Chondrocyte (in vitro differentiated cells): ENCODE data around the gene PLEKHA6. TPM values are rescaled to one million over a fixed set of nuclear protein-coding genes. Genes with fewer than 3 reads are reported as not detected.
"Not testable (repeated sequence)": the region's sequence is repeated elsewhere in the genome, so short reads cannot be mapped to it uniquely, and the experiment has no call there.

Experiments
- DNase-seq: peaks from one replicate; pipeline ENCODE4 v3.0.0; 2021; ENCODE audit warnings: mixed read lengths, low spot score
- H3K27ac Mint-ChIP-seq: one replicate; pipeline ENCODE4 v1.8.0; 2021; ENCODE audit warnings: mild to moderate bottlenecking, moderate library complexity, mixed read lengths; ENCODE audit not compliant: unreplicated experiment
- H3K27me3 Mint-ChIP-seq: 2 replicates; pipeline ENCODE4 v1.8.0; 2021; ENCODE audit warnings: low read depth, mixed read lengths
- H3K36me3 Mint-ChIP-seq: 2 replicates; pipeline ENCODE4 v1.8.0; 2021; ENCODE audit warnings: low read depth, mixed read lengths
- H3K4me1 Mint-ChIP-seq: 2 replicates; pipeline ENCODE4 v1.8.0; 2021; ENCODE audit warnings: low read depth, mild to moderate bottlenecking, mixed read lengths
- H3K4me3 Mint-ChIP-seq: one replicate; pipeline ENCODE4 v1.8.0; 2021; ENCODE audit warnings: mild to moderate bottlenecking, moderate library complexity, mixed read lengths; ENCODE audit not compliant: unreplicated experiment
- H3K9me3 Mint-ChIP-seq: 2 replicates; pipeline ENCODE4 v1.8.0; 2021; ENCODE audit warnings: low read depth, mixed read lengths
- CTCF ChIP-seq: fragments of 200-600 bp; sonication (generic); IDR thresholded peaks from 2 replicates; pipeline ENCODE4 v1.5.0; 2021; ENCODE audit warnings: antibody characterized with exemption, mild to moderate bottlenecking, moderate library complexity
- total RNA-seq: library from RNA; stranded (reverse); gene quantifications from 3 replicates; pipeline ENCODE4 v1.2.1, GENCODE V29; 2021

Gene PLEKHA6
- total RNA-seq, 1 donor from 2014 or later, result 0.15 TPM

GRCh38 chr1:204331847-204332487 is 27.8 kb downstream of the PLEKHA6 start:
- TF ChIP-seq CTCF, result no peak
- Mint-ChIP-seq H3K36me3 (peaks cover 2% of the 10 kb centered on the region), H3K27me3 (no peaks in the 10 kb centered on the region), H3K4me1 (peaks cover 8% of the 10 kb centered on the region), H3K9me3 (no peaks in the 10 kb centered on the region), H3K4me3 (no peak overlapping the region), H3K27ac (no peak overlapping the region)
- DNase-seq, result no peak

GRCh38 chr1:204331275-204331674 is 28.5 kb downstream of the PLEKHA6 start:
- no peak overlapping the region for H3K4me3 Mint-ChIP-seq
- no peak overlapping the region for H3K27ac Mint-ChIP-seq
- peaks cover 8% of the 10 kb centered on the region for H3K4me1 Mint-ChIP-seq
- H3K36me3 Mint-ChIP-seq, result peaks cover 2% of the 10 kb centered on the region
- no peak for DNase-seq
- no peaks in the 10 kb centered on the region for H3K9me3 Mint-ChIP-seq
- H3K27me3 Mint-ChIP-seq, result peaks cover 1% of the 10 kb centered on the region
- TF ChIP-seq CTCF, result no peak

- H3K36me3 Mint-ChIP-seq, H3K9me3 Mint-ChIP-seq, H3K4me1 Mint-ChIP-seq, DNase-seq, H3K4me3 Mint-ChIP-seq, H3K27ac Mint-ChIP-seq: not testable (repeated sequence)
- peaks cover 10% of the 10 kb centered on the region for H3K27me3 Mint-ChIP-seq
Observed at GRCh38 chr1:204327870-204328269, 31.9 kb downstream of the PLEKHA6 start.

GRCh38 chr1:204327359-204327758 is 32.4 kb downstream of the PLEKHA6 start:
- no peak for TF ChIP-seq CTCF
- no peak for DNase-seq
- H3K4me3 Mint-ChIP-seq, result no peak overlapping the region

GRCh38 chr1:204326771-204327300 is 32.9 kb downstream of the PLEKHA6 start:
- DNase-seq, result no peak
- H3K36me3 Mint-ChIP-seq, result peaks cover 2% of the 10 kb centered on the region
- no peak overlapping the region for H3K27ac Mint-ChIP-seq

More at GRCh38 chr1:204327359-204327758, 32.4 kb downstream of the PLEKHA6 start:
- no peaks in the 10 kb centered on the region for H3K9me3 Mint-ChIP-seq
- H3K27ac Mint-ChIP-seq, result no peak overlapping the region
- H3K36me3 Mint-ChIP-seq, result peaks cover 2% of the 10 kb centered on the region
- peaks cover 10% of the 10 kb centered on the region for H3K27me3 Mint-ChIP-seq
- peaks cover 4% of the 10 kb centered on the region for H3K4me1 Mint-ChIP-seq

More at GRCh38 chr1:204326771-204327300, 32.9 kb downstream of the PLEKHA6 start:
- H3K27me3 Mint-ChIP-seq, result peaks cover 10% of the 10 kb centered on the region
- H3K4me3 Mint-ChIP-seq, result no peak overlapping the region
- TF ChIP-seq CTCF, result no peak
- H3K4me1 Mint-ChIP-seq, result peaks cover 8% of the 10 kb centered on the region
- H3K9me3 Mint-ChIP-seq, result no peaks in the 10 kb centered on the region
